WTC11 (cell line): ENCODE data around the gene ABI3. TPM values are rescaled to one million over a fixed set of nuclear protein-coding genes. Genes with fewer than 3 reads are reported as not detected.

Experiments
- ATAC-seq: fragments of 200-7000 bp; cut with Tn5 transposase; 2 replicates; pipeline ENCODE4 v1.10.0; 2021; ENCODE audit warnings: mild to moderate bottlenecking, moderate library complexity
- CTCF ChIA-PET: fragments of 300-600 bp; sonication (Branson Sonifier 250); formaldehyde crosslinking; loops from one replicate; lab custom pipeline; 2021; ENCODE audit warnings: antibody characterized with exemption; lab: Charles Lee
- POLR2A ChIA-PET: fragments of 350-600 bp; sonication (Branson Sonifier 250); formaldehyde crosslinking; loops from one replicate; lab custom pipeline; 2021; ENCODE audit warnings: antibody characterized with exemption; lab: Charles Lee
- DNase-seq: peaks from one replicate; pipeline ENCODE4 v3.0.0; 2021; ENCODE audit warnings: low spot score
- H3K27ac Mint-ChIP-seq: 2 replicates; pipeline ENCODE4 v1.8.0; 2021; ENCODE audit warnings: mixed read lengths
- H3K27me3 Mint-ChIP-seq: 2 replicates; pipeline ENCODE4 v1.8.0; 2021; ENCODE audit warnings: low read depth, mild to moderate bottlenecking, moderate library complexity, mixed read lengths
- H3K36me3 Mint-ChIP-seq: 2 replicates; pipeline ENCODE4 v1.8.0; 2021; ENCODE audit warnings: mixed read lengths
- H3K4me1 Mint-ChIP-seq: 2 replicates; pipeline ENCODE4 v1.8.0; 2022; ENCODE audit warnings: mixed read lengths
- H3K4me3 Mint-ChIP-seq: 2 replicates; pipeline ENCODE4 v1.8.0; 2021; ENCODE audit warnings: mild to moderate bottlenecking, moderate library complexity, mixed read lengths
- H3K9me3 Mint-ChIP-seq: 2 replicates; pipeline ENCODE4 v1.8.0; 2021; ENCODE audit warnings: mixed read lengths
- ATF1 ChIP-seq: sonication (generic); formaldehyde crosslinking; IDR thresholded peaks from 2 replicates; pipeline ENCODE4 v1.8.1; 2023; ENCODE audit warnings: mild to moderate bottlenecking, moderate library complexity, missing genetic modification reagents
- ELF4 ChIP-seq: sonication (generic); formaldehyde crosslinking; IDR thresholded peaks from 2 replicates; pipeline ENCODE4 v1.8.1; 2022; ENCODE audit warnings: low read depth, mild to moderate bottlenecking, moderate library complexity, missing genetic modification reagents
- FOXJ3 ChIP-seq: sonication (generic); formaldehyde crosslinking; IDR thresholded peaks from 2 replicates; pipeline ENCODE4 v1.9.0; 2021; ENCODE audit warnings: missing genetic modification reagents, mild to moderate bottlenecking, borderline replicate concordance
- GTF2I ChIP-seq: fragments of 250-450 bp; sonication (Bioruptor Pico); conservative IDR thresholded peaks from 2 replicates; pipeline ENCODE4 v1.4.0; 2021; ENCODE audit warnings: mild to moderate bottlenecking
- HMGA2 ChIP-seq: fragments of 250-450 bp; sonication (Bioruptor Pico); IDR thresholded peaks from 2 replicates; pipeline ENCODE4 v1.4.0; 2021; ENCODE audit warnings: mild to moderate bottlenecking, moderate library complexity
- JAZF1 ChIP-seq: fragments of 250-450 bp; sonication (Bioruptor Pico); IDR thresholded peaks from 2 replicates; pipeline ENCODE4 v1.9.0; 2021; ENCODE audit warnings: moderate library complexity, mild to moderate bottlenecking, inconsistent platforms
- KAT7 ChIP-seq: sonication (generic); formaldehyde crosslinking; IDR thresholded peaks from 2 replicates; pipeline ENCODE4 v1.8.1; 2023; ENCODE audit warnings: missing genetic modification reagents, mild to moderate bottlenecking, borderline replicate concordance
- MXD4 ChIP-seq: fragments of 250-450 bp; sonication (Bioruptor Pico); IDR thresholded peaks from 2 replicates; pipeline ENCODE4 v1.8.0; 2021; ENCODE audit warnings: mild to moderate bottlenecking, moderate library complexity, borderline replicate concordance
- NFYB ChIP-seq: sonication (generic); formaldehyde crosslinking; conservative IDR thresholded peaks from 2 replicates; pipeline ENCODE4 v1.8.0; 2022; ENCODE audit warnings: low read depth, missing genetic modification reagents
- PRRX2 ChIP-seq: fragments of 250-450 bp; sonication (Bioruptor Pico); IDR thresholded peaks from 2 replicates; pipeline ENCODE4 v1.8.0; 2021; ENCODE audit warnings: mild to moderate bottlenecking
- SMAD3 ChIP-seq: sonication (generic); formaldehyde crosslinking; IDR thresholded peaks from 2 replicates; pipeline ENCODE4 v1.8.0; 2022; ENCODE audit warnings: missing genetic modification reagents, mild to moderate bottlenecking, borderline replicate concordance
- SMAD4 ChIP-seq: sonication (generic); formaldehyde crosslinking; IDR thresholded peaks from 2 replicates; pipeline ENCODE4 v1.8.0; 2022; ENCODE audit warnings: mild to moderate bottlenecking, missing genetic modification reagents
- SP1 ChIP-seq: sonication (generic); formaldehyde crosslinking; conservative IDR thresholded peaks from 2 replicates; pipeline ENCODE4 v1.8.1; 2022; ENCODE audit warnings: missing genetic modification reagents
- TCF7 ChIP-seq: sonication (generic); formaldehyde crosslinking; IDR thresholded peaks from 2 replicates; pipeline ENCODE4 v1.8.0; 2022; ENCODE audit warnings: mild to moderate bottlenecking, low read depth, missing genetic modification reagents, moderate library complexity
- TEAD4 ChIP-seq: sonication (generic); formaldehyde crosslinking; IDR thresholded peaks from 2 replicates; pipeline ENCODE4 v1.8.0; 2022; ENCODE audit warnings: mild to moderate bottlenecking, missing genetic modification reagents
- ZNF121 ChIP-seq: sonication (generic); formaldehyde crosslinking; IDR thresholded peaks from 2 replicates; pipeline ENCODE4 v1.8.0; 2023; ENCODE audit warnings: missing genetic modification reagents
- ZNF232 ChIP-seq: sonication (generic); formaldehyde crosslinking; IDR thresholded peaks from 2 replicates; pipeline ENCODE4 v1.8.0; 2022; ENCODE audit warnings: mild to moderate bottlenecking, missing genetic modification reagents
- ZNF263 ChIP-seq: sonication (generic); formaldehyde crosslinking; IDR thresholded peaks from 2 replicates; pipeline ENCODE4 v1.8.1; 2022; ENCODE audit warnings: low read depth, mild to moderate bottlenecking, moderate library complexity, missing genetic modification reagents
- ZNF671 ChIP-seq: fragments of 250-450 bp; sonication (Bioruptor Pico); IDR thresholded peaks from 2 replicates; pipeline ENCODE4 v1.8.0; 2021; ENCODE audit warnings: mild to moderate bottlenecking
- total RNA-seq: library from RNA; stranded (reverse); gene quantifications from 3 replicates; pipeline ENCODE4 v1.2.3, GENCODE V29; 2021
- TF ChIP-seq, protein P1 (sequence below): fragments of 250-450 bp; sonication (Bioruptor Pico); IDR thresholded peaks from 2 replicates; pipeline ENCODE4 v1.9.0; 2021; ENCODE audit warnings: mild to moderate bottlenecking
- TF ChIP-seq, protein P2 (sequence below): fragments of 250-450 bp; sonication (Bioruptor Pico); IDR thresholded peaks from 2 replicates; pipeline ENCODE4 v1.9.0; 2021; ENCODE audit warnings: moderate library complexity, mild to moderate bottlenecking, inconsistent platforms, borderline replicate concordance
- TF ChIP-seq, protein P3 (sequence below): sonication (generic); formaldehyde crosslinking; conservative IDR thresholded peaks from 2 replicates; pipeline ENCODE4 v1.8.1; 2022; ENCODE audit warnings: mild to moderate bottlenecking, missing genetic modification reagents
- TF ChIP-seq, protein P4 (sequence below): fragments of 250-450 bp; sonication (Bioruptor Pico); IDR thresholded peaks from 2 replicates; pipeline ENCODE4 v1.9.0; 2021; ENCODE audit warnings: mild to moderate bottlenecking
- TF ChIP-seq, protein P5 (sequence below): sonication (generic); formaldehyde crosslinking; IDR thresholded peaks from 2 replicates; pipeline ENCODE4 v1.8.0; 2022; ENCODE audit warnings: mild to moderate bottlenecking, missing genetic modification reagents
- TF ChIP-seq, protein P6 (sequence below): fragments of 250-450 bp; sonication (Bioruptor Pico); IDR thresholded peaks from 2 replicates; pipeline ENCODE4 v2.1.2; 2022; ENCODE audit warnings: mild to moderate bottlenecking, moderate library complexity

The ABI3 gene
- total RNA-seq, 1 experiment from 2014 or later, result 1.5 TPM

DNA sequence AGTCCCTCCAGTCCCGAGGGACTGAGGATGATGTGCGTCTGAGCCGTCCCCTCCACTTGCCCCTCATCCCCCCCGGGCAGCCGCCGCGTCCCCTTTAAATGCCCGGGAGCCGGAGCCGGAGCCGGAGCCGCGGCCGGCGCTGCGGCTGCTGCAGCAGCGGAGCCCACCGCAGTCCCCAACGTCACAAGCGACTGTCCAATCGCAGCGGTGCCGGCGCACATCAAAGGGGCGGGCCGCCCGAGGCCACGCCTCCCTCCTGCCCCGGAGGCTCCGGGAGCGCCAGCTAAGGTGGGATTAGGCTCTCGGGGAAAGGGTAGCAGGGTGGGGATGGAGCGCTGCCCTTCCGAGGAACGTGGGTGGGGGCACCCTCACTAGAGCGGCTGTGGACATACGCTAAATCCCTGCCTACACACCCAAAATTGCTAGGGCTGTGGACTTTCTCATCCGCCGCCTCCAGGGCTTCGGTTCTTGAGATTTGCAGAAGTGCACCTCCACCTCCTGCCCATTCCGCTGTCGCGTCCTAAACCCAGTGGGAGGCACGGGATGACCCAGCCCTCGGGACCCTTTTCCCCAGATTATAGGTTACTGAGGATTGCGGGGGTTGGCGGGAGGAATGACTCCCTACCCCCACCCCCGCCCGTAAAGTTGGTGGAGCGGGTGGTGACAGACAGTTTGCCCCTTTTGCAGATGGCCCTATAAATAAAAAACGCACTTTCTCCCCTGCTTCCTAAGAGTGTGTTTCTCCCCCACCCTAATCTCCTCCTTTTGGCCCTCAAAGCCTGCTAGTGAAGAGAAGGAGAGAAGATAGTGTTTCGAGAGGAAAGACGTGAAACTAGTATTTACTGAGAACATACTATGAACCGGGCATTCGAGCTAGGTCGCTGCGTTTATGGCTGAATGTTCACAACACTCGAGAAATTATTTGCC is 20.4 kb downstream of the ABI3 start, which contains the start of gene PHOSPHO1:
PHOSPHO1 (minus strand) TSS at position 152 of the 927 bp plus-strand sequence. CDS start 4,096 bp downstream, outside the sequence.
- peaks cover 70% of the 10 kb centered on the region for H3K27me3 Mint-ChIP-seq
- no peak within 1 kb of the TSS for H3K27ac Mint-ChIP-seq

DNA sequence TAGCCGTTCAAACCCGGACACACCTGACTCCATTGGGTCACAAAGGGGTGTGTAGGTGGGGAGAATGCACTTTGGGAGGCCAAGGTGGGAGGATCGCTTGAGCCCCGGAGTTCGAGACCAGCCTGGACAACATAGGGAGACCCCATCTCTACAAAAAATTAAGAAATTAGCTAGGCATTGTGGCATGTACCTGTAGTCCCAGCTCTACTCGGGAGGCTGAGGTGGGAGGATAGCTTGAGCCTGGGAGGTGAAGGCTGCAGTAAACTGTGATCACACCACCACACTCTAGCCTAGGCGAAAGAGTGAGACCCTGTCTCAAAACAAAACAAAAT is 21.0 kb downstream of the ABI3 start:
- Mint-ChIP-seq H3K27ac (no peak overlapping the region), H3K4me1 (peaks cover 28% of the 10 kb centered on the region), H3K9me3 (no peaks in the 10 kb centered on the region), H3K27me3 (peaks cover 64% of the 10 kb centered on the region)
- ChIA-PET CTCF (interaction anchor here (0.6 to 1.1 kb wide), 4 partner anchors 22 to 357 kb away, joined by 3 to 6 read pairs (median 4); no protein-coding TSS in a partner anchor), POLR2A (no interaction called here)
- no peak for ATAC-seq
- TF ChIP-seq SMAD4 (CRISPR knock-in tag) (no peak), ZNF121 (CRISPR knock-in tag) (peak; percentile 86; the same call in 1 of the 2 replicates), GTF2I (CRISPR knock-in tag) (0 out of 2 replicates have a peak, but pooled peaks have one; percentile 21)
- TF ChIP-seq, all 79 proteins: peak for 2
- peak overlapping the region; percentile 85 for H3K4me3 Mint-ChIP-seq
- H3K36me3 Mint-ChIP-seq, result no peaks in the 10 kb centered on the region
- no peak for DNase-seq

More for the DNA sequence above, 20.4 kb downstream of the ABI3 start, which contains the start of gene PHOSPHO1:
- DNase-seq, result peak; percentile 94
- Mint-ChIP-seq H3K4me1 (peaks cover 25% of the 10 kb centered on the region), H3K9me3 (no peaks in the 10 kb centered on the region), H3K4me3 (peak within 1 kb of the TSS; percentile 85), H3K36me3 (no peaks in the 10 kb centered on the region)
- ChIA-PET CTCF (interaction anchor here (0.6 to 5.1 kb wide), 13 partner anchors 23 to 559 kb away, joined by 3 to 30 read pairs (median 5); no protein-coding TSS in a partner anchor), POLR2A (interaction anchor here (0.6 kb wide), 2 partner anchors 160 to 772 kb away, joined by 3 read pairs; no protein-coding TSS in a partner anchor)
- peak; percentile 89 for ATAC-seq
- TF ChIP-seq SMAD3 (CRISPR knock-in tag) (no peak), NFYB (CRISPR knock-in tag) (peak; percentile 68), ZNF232 (0 out of 2 replicates have a peak, but pooled peaks have one; percentile 21), MXD4 (CRISPR knock-in tag) (no peak), JAZF1 (CRISPR knock-in tag) (no peak), HMGA2 (CRISPR knock-in tag) (no peak), TEAD4 (no peak), ELF4 (CRISPR knock-in tag) (no peak), PRRX2 (CRISPR knock-in tag) (no peak), KAT7 (CRISPR knock-in tag) (0 out of 2 replicates have a peak, but pooled peaks have one; percentile 48), SP1 (CRISPR knock-in tag) (peak; percentile 73)
- TF ChIP-seq, protein P1, sequence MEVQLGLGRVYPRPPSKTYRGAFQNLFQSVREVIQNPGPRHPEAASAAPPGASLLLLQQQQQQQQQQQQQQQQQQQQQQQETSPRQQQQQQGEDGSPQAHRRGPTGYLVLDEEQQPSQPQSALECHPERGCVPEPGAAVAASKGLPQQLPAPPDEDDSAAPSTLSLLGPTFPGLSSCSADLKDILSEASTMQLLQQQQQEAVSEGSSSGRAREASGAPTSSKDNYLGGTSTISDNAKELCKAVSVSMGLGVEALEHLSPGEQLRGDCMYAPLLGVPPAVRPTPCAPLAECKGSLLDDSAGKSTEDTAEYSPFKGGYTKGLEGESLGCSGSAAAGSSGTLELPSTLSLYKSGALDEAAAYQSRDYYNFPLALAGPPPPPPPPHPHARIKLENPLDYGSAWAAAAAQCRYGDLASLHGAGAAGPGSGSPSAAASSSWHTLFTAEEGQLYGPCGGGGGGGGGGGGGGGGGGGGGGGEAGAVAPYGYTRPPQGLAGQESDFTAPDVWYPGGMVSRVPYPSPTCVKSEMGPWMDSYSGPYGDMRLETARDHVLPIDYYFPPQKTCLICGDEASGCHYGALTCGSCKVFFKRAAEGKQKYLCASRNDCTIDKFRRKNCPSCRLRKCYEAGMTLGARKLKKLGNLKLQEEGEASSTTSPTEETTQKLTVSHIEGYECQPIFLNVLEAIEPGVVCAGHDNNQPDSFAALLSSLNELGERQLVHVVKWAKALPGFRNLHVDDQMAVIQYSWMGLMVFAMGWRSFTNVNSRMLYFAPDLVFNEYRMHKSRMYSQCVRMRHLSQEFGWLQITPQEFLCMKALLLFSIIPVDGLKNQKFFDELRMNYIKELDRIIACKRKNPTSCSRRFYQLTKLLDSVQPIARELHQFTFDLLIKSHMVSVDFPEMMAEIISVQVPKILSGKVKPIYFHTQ, result no peak
- TF ChIP-seq, protein P2, sequence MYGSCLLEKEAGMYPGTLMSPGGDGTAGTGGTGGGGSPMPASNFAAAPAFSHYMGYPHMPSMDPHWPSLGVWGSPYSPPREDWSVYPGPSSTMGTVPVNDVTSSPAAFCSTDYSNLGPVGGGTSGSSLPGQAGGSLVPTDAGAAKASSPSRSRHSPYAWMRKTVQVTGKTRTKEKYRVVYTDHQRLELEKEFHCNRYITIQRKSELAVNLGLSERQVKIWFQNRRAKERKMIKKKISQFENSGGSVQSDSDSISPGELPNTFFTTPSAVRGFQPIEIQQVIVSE, result no peak
- TF ChIP-seq, protein P3, sequence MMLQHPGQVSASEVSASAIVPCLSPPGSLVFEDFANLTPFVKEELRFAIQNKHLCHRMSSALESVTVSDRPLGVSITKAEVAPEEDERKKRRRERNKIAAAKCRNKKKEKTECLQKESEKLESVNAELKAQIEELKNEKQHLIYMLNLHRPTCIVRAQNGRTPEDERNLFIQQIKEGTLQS (CRISPR knock-in tag), result no peak

DNA sequence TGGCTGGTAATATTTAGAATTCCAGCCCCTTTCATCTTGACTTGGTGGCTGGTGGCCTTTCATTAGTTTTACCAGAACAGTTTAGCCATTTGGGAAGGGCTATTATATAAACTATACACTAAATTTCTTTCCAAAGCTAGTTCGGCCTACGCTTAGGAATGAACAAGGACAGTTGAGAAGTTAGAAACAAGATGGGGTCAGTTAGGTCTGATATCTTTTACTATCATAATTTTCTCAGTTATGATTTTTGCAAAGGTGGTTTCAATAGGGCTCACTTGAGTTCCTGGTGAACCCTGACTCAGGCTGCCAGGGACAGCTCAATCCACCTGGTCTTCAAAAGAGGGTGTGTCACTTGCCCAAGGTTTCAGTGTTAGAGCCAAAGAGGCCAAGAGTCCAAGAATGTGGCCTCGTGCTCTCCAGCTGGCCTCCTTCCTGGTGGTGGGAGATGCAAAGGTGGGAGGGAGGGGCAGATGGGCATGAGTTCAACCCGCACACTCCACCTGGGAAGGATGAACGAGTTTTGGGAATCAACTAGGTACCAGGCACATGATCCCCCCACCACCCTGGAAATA is 24.1 kb downstream of the ABI3 start:
- Mint-ChIP-seq H3K27ac (no peak overlapping the region), H3K4me3 (no peak overlapping the region), H3K27me3 (peaks cover 33% of the 10 kb centered on the region), H3K4me1 (peaks cover 25% of the 10 kb centered on the region), H3K9me3 (no peaks in the 10 kb centered on the region), H3K36me3 (no peaks in the 10 kb centered on the region)
- TF ChIP-seq, protein P4, sequence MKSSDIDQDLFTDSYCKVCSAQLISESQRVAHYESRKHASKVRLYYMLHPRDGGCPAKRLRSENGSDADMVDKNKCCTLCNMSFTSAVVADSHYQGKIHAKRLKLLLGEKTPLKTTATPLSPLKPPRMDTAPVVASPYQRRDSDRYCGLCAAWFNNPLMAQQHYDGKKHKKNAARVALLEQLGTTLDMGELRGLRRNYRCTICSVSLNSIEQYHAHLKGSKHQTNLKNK (CRISPR knock-in tag), result no peak
- TF ChIP-seq, protein P5, sequence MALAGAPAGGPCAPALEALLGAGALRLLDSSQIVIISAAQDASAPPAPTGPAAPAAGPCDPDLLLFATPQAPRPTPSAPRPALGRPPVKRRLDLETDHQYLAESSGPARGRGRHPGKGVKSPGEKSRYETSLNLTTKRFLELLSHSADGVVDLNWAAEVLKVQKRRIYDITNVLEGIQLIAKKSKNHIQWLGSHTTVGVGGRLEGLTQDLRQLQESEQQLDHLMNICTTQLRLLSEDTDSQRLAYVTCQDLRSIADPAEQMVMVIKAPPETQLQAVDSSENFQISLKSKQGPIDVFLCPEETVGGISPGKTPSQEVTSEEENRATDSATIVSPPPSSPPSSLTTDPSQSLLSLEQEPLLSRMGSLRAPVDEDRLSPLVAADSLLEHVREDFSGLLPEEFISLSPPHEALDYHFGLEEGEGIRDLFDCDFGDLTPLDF (CRISPR knock-in tag), result no peak
- TF ChIP-seq ATF1 (CRISPR knock-in tag), result no peak
- TF ChIP-seq, protein P6, sequence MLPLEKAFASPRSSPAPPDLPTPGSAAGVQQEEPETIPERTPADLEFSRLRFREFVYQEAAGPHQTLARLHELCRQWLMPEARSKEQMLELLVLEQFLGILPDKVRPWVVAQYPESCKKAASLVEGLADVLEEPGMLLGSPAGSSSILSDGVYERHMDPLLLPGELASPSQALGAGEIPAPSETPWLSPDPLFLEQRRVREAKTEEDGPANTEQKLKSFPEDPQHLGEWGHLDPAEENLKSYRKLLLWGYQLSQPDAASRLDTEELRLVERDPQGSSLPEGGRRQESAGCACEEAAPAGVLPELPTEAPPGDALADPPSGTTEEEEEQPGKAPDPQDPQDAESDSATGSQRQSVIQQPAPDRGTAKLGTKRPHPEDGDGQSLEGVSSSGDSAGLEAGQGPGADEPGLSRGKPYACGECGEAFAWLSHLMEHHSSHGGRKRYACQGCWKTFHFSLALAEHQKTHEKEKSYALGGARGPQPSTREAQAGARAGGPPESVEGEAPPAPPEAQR, result no peak
- TF ChIP-seq TCF7 (CRISPR knock-in tag), result no peak
- TF ChIP-seq FOXJ3 (CRISPR knock-in tag), result no peak
- no peak for TF ChIP-seq ZNF671 (CRISPR knock-in tag)
- no peak for TF ChIP-seq KAT7 (CRISPR knock-in tag)
- no peak for TF ChIP-seq ZNF263 (CRISPR knock-in tag)
- no peak for ATAC-seq
- POLR2A ChIA-PET, result no interaction called here
- CTCF ChIA-PET, result interaction anchor here (1.5 kb wide), 1 partner anchor 42 kb away, joined by 4 read pairs; no protein-coding TSS in a partner anchor
- DNase-seq, result no peak
